ENCODE data around the gene ZNF618. TPM values are rescaled to one million over a fixed set of nuclear protein-coding genes. Genes with fewer than 3 reads are reported as not detected.

The ZNF618 gene
- total RNA-seq, 2 experiments from 2014 or later: not detected

DNA sequence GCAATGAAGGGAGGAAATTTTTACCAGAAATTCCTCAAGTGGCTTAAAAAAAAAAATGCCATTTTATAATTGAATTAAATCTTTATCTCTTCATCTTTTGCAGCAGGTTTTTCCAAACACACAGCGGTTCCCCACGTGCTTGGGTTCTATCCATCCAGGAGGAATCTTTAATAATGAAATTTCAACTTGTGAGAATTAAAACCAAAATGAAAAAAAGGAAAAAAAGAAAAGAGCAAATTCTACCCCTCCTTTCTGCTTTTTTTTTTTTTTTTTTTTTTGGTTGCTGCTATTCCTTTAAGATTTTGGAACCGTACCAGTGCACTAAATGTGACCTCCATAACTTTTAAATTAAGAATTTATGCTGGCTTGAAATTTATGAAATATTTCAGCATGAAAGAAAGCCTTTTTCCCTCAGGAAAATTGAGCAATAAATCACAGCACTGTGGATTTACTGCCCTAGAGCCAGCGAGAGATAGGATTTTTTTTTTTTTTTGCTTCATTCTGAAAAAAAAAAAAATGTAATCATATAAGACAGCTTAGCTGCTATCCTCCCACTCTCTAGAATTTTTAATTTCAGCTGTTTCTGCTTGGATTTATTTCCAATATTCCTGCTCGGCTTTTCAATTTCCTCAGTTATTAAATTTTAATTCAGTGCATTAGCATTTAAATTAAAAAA lies 88.5 kb downstream of the ZNF618 start:
- intact Hi-C loops (cut with micrococcal nuclease; ENCODE audit: unreplicated experiment): no loop called here
- H3K79me2 ChIP-seq (ENCODE audit: insufficient read depth, low read depth, low read length): no peaks in the 10 kb centered on the region
- ChIA-PET POLR2A (interaction anchor here (0.7 to 1.1 kb wide), 3 partner anchors 12 to 52 kb away, joined by 3 to 6 read pairs (median 4); no protein-coding TSS in a partner anchor), CTCF (ENCODE audit: unreplicated experiment) (no interaction called here)
- no peaks in the 10 kb centered on the region for H3K36me3 ChIP-seq (ENCODE audit: insufficient read depth, low read length)
- no peaks in the 10 kb centered on the region for H3K9me2 ChIP-seq (ENCODE audit: insufficient read depth, low read length)
- no peak for DNase-seq (ENCODE audit: low spot score)
- BruUV-seq (replicated peaks): no TSS peak
- H3K4me2 ChIP-seq (ENCODE audit: low read length): no peak overlapping the region
- TF ChIP-seq, protein P1, sequence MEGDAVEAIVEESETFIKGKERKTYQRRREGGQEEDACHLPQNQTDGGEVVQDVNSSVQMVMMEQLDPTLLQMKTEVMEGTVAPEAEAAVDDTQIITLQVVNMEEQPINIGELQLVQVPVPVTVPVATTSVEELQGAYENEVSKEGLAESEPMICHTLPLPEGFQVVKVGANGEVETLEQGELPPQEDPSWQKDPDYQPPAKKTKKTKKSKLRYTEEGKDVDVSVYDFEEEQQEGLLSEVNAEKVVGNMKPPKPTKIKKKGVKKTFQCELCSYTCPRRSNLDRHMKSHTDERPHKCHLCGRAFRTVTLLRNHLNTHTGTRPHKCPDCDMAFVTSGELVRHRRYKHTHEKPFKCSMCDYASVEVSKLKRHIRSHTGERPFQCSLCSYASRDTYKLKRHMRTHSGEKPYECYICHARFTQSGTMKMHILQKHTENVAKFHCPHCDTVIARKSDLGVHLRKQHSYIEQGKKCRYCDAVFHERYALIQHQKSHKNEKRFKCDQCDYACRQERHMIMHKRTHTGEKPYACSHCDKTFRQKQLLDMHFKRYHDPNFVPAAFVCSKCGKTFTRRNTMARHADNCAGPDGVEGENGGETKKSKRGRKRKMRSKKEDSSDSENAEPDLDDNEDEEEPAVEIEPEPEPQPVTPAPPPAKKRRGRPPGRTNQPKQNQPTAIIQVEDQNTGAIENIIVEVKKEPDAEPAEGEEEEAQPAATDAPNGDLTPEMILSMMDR (conservative IDR thresholded peaks at IDR 0.05; ENCODE audit: low read length): no peak
- no peak for TF ChIP-seq EZH2phosphoT487 (IDR thresholded peaks at IDR 0.05; ENCODE audit: borderline replicate concordance, low read depth, low read length)
- H2AFZ ChIP-seq (ENCODE audit: low read length): no peak overlapping the region
- H3K9me3 ChIP-seq (ENCODE audit: low read length): no peaks in the 10 kb centered on the region
- no peaks in the 10 kb centered on the region for H4K20me1 ChIP-seq (ENCODE audit: insufficient read depth, low read length)
- no peak overlapping the region for H3K4me3 ChIP-seq (ENCODE audit: low read depth, low read length, poor library complexity, severe bottlenecking)
- H3K4me1 ChIP-seq (ENCODE audit: insufficient read depth, low read length, poor library complexity, severe bottlenecking): no peaks in the 10 kb centered on the region
- H3K27ac ChIP-seq (ENCODE audit: low read depth, low read length, poor library complexity, severe bottlenecking): no peak overlapping the region

DNA sequence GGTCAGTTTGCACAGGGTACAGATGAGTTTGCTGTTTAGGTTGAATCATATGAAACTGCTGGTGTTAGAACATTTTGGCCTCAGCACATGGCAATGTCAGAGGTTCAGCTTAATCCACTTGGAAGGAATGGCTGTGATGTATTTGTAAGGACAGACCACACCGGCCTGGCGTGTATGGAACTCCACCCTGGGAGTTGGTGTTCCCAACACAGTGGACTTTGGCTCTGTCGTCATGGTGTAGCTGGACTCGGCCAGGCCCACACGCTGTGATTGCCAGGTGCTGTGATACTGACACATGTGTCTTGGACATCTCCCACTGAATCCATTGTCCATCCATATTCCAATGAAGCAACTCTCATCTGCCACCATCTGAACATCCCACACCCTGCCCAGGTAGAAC lies 90.3 kb downstream of the ZNF618 start:
- Histone ChIP-seq H3K27ac (ENCODE audit: low read depth, low read length, poor library complexity, severe bottlenecking) (no peak overlapping the region), H3K4me2 (ENCODE audit: low read length) (no peak overlapping the region), H2AFZ (ENCODE audit: low read length) (no peak overlapping the region), H3K9me3 (ENCODE audit: low read length) (no peaks in the 10 kb centered on the region), H3K9me2 (ENCODE audit: insufficient read depth, low read length) (no peaks in the 10 kb centered on the region), H3K36me3 (ENCODE audit: insufficient read depth, low read length) (no peaks in the 10 kb centered on the region), H3K4me1 (ENCODE audit: insufficient read depth, low read length, poor library complexity, severe bottlenecking) (no peaks in the 10 kb centered on the region), H3K4me3 (ENCODE audit: low read depth, low read length, poor library complexity, severe bottlenecking) (no peak overlapping the region), H3K79me2 (ENCODE audit: insufficient read depth, low read depth, low read length) (no peaks in the 10 kb centered on the region), H4K20me1 (ENCODE audit: insufficient read depth, low read length) (no peaks in the 10 kb centered on the region)
- CTCF ChIA-PET (ENCODE audit: unreplicated experiment): no interaction called here
- BruUV-seq (replicated peaks): no TSS peak
- POLR2A ChIA-PET: interaction anchor here (1.5 kb wide), 1 partner anchor 39 kb away, joined by 3 read pairs; no protein-coding TSS in a partner anchor
- intact Hi-C loops (cut with micrococcal nuclease; ENCODE audit: unreplicated experiment): no loop called here
- no peak for DNase-seq (ENCODE audit: low spot score)
- TF ChIP-seq, protein P1 (conservative IDR thresholded peaks at IDR 0.05; ENCODE audit: low read length): no peak
- TF ChIP-seq EZH2phosphoT487 (IDR thresholded peaks at IDR 0.05; ENCODE audit: borderline replicate concordance, low read depth, low read length): no peak

DNA sequence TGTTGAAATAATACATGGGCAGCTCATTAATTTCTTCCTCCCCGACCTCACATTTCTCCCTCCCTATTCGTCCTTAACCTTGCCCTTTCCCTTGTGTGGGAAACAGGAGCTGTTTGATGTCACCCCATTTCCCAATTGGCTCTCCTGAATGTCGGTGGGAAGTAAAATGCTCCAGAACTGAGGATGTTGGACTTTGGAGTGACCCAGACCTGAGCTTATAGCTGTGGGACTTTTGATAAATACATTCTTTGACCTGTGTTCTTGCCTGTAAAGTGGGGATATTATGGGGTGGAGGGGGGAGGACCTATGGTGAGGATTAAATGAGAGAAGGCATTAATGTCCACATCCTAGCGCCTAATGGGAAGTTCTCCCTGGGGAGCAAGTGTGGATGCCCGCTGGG lies 91.3 kb downstream of the ZNF618 start:
- Histone ChIP-seq H3K79me2 (ENCODE audit: insufficient read depth, low read depth, low read length) (no peaks in the 10 kb centered on the region), H3K27ac (ENCODE audit: low read depth, low read length, poor library complexity, severe bottlenecking) (no peak overlapping the region), H3K36me3 (ENCODE audit: insufficient read depth, low read length) (no peaks in the 10 kb centered on the region), H3K4me2 (ENCODE audit: low read length) (no peak overlapping the region), H2AFZ (ENCODE audit: low read length) (no peak overlapping the region), H3K9me2 (ENCODE audit: insufficient read depth, low read length) (no peaks in the 10 kb centered on the region), H3K4me3 (ENCODE audit: low read depth, low read length, poor library complexity, severe bottlenecking) (no peak overlapping the region), H3K9me3 (ENCODE audit: low read length) (no peaks in the 10 kb centered on the region), H4K20me1 (ENCODE audit: insufficient read depth, low read length) (no peaks in the 10 kb centered on the region), H3K4me1 (ENCODE audit: insufficient read depth, low read length, poor library complexity, severe bottlenecking) (no peaks in the 10 kb centered on the region)
- CTCF ChIA-PET (ENCODE audit: unreplicated experiment): no interaction called here
- POLR2A ChIA-PET: no interaction called here
- intact Hi-C loops (cut with micrococcal nuclease; ENCODE audit: unreplicated experiment): no loop called here
- BruUV-seq (replicated peaks): no TSS peak
- TF ChIP-seq, protein P1 (conservative IDR thresholded peaks at IDR 0.05; ENCODE audit: low read length): no peak
- no peak for TF ChIP-seq EZH2phosphoT487 (IDR thresholded peaks at IDR 0.05; ENCODE audit: borderline replicate concordance, low read depth, low read length)
- DNase-seq (ENCODE audit: low spot score): no peak
